A549 (cell line): ENCODE measurements around the gene CLP1. TPM values are rescaled to one million over a fixed set of nuclear protein-coding genes. Genes with fewer than 3 reads are reported as not detected.

Experiments used
- ATAC-seq, 2 experiments: fragments of 200-7000 bp in 1 of 2; fragments of >200 bp in 1 of 2; cut with Nextera tagmentation in 1 of 2; cut with Tn5 transposase in 1 of 2; 3 replicates each; pipeline versions ENCODE4 v1.8.0 to v1.9.1; 2018 to 2020; ENCODE audit warnings: mild to moderate bottlenecking in 1 of 2, moderate library complexity in 1 of 2
- CTCF ChIA-PET: fragments of 300-600 bp; sonication (Branson Sonifier 250); formaldehyde crosslinking; extraction: SDS; loops from one replicate; lab custom pipeline; 2021; ENCODE audit warnings: antibody characterized with exemption, inconsistent platforms; lab: Yijun Ruan, JAX
- POLR2A ChIA-PET: fragments of 350-600 bp; formaldehyde crosslinking; extraction: SDS; loops from one replicate; lab custom pipeline; 2021; ENCODE audit warnings: antibody characterized with exemption, inconsistent platforms; lab: Yijun Ruan, JAX
- DNase-seq, 2 experiments: peaks; one replicate each; pipeline versions ENCODE4 v3.0.0 to v3.0.0-alpha.2; 2011 to 2016; ENCODE audit warnings: low read depth in 1 of 2, low spot score in 1 of 2
- FAIRE-seq: peaks from 2 replicates; lab custom pipeline; 2011; peaks lifted over from hg19 to GRCh38; lab: Jason Lieb, UNC
- H3K27ac ChIP-seq, 2 experiments: fragments of >200 bp; sonication (Bioruptor Twin); formaldehyde crosslinking; 3 replicates each; pipeline ENCODE4 v1.5.1; 2016 to 2017
- H3K4me1 ChIP-seq: fragments of >200 bp; sonication (Bioruptor Twin); formaldehyde crosslinking; 3 replicates; pipeline ENCODE4 v1.6.1; 2016
- H3K4me2 ChIP-seq: fragments of >200 bp; sonication (Bioruptor Twin); formaldehyde crosslinking; 3 replicates; pipeline ENCODE4 v1.6.1; 2016
- H3K4me3 ChIP-seq: fragments of >200 bp; sonication (Bioruptor Twin); formaldehyde crosslinking; 3 replicates; pipeline ENCODE4 v1.5.1; 2016
- H3K9me3 ChIP-seq: fragments of >200 bp; sonication (Bioruptor Twin); formaldehyde crosslinking; 3 replicates; pipeline ENCODE4 v1.6.1; 2016
- CBX2 ChIP-seq: fragments of 200-600 bp; sonication (generic); IDR thresholded peaks from 2 replicates; pipeline ENCODE4 v1.6.1; 2016; ENCODE audit warnings: low read depth, mild to moderate bottlenecking, borderline replicate concordance
- CBX8 ChIP-seq: fragments of 200-600 bp; sonication (generic); IDR thresholded peaks from 2 replicates; pipeline ENCODE4 v1.6.1; 2016
- CEBPB ChIP-seq, 2 experiments: fragments of >200 bp in 1 of 2; sonication (Bioruptor Twin) in 1 of 2; formaldehyde crosslinking in 1 of 2; IDR thresholded peaks; 2 replicates each; pipeline ENCODE4 v1.6.1; 2012 to 2016
- CHD2 ChIP-seq: fragments of 150-350 bp; IDR thresholded peaks from 2 replicates; pipeline ENCODE4 v1.6.1; 2014; ENCODE audit warnings: low read length; ENCODE audit not compliant: partially characterized antibody
- EHF ChIP-seq: fragments of 250-450 bp; sonication (Bioruptor Pico); IDR thresholded peaks from 2 replicates; pipeline ENCODE4 v1.5.0; 2020; ENCODE audit warnings: mild to moderate bottlenecking
- EHMT2 ChIP-seq: fragments of 200-600 bp; sonication (generic); IDR thresholded peaks from 2 replicates; pipeline ENCODE4 v1.6.1; 2016; ENCODE audit warnings: antibody characterized with exemption, low read depth, mild to moderate bottlenecking, moderate library complexity
- ESRRA ChIP-seq: fragments of 150-350 bp; IDR thresholded peaks from 2 replicates; pipeline ENCODE4 v1.6.1; 2014; ENCODE audit warnings: mild to moderate bottlenecking, low read length, borderline replicate concordance
- FOSL2 ChIP-seq, 2 experiments: fragments of 450-650 bp in 1 of 2; fragments of >200 bp in 1 of 2; sonication (Bioruptor Twin) in 1 of 2; formaldehyde crosslinking; IDR thresholded peaks; 2 replicates each; pipeline versions ENCODE4 v1.5.0 to v1.6.1; 2016 to 2020; ENCODE audit warnings: mild to moderate bottlenecking in 1 of 2, moderate library complexity in 1 of 2
- FOXS1 ChIP-seq: fragments of 250-450 bp; sonication (Bioruptor Pico); IDR thresholded peaks from 2 replicates; pipeline ENCODE4 v1.5.0; 2020; ENCODE audit warnings: mild to moderate bottlenecking, moderate library complexity
- GATA3 ChIP-seq: IDR thresholded peaks from 2 replicates; pipeline ENCODE4 v1.6.1; 2012; ENCODE audit warnings: borderline replicate concordance
- HDAC2 ChIP-seq: fragments of 200-600 bp; sonication (generic); IDR thresholded peaks from 2 replicates; pipeline ENCODE4 v1.6.1; 2016
- MYC ChIP-seq: IDR thresholded peaks from 2 replicates; pipeline ENCODE4 v1.6.1; 2012; ENCODE audit warnings: mild to moderate bottlenecking, inconsistent platforms, low read length, improper control_type of control experiment, borderline replicate concordance
- POLR2A ChIP-seq: IDR thresholded peaks from 2 replicates; pipeline ENCODE4 v1.6.1; 2012; ENCODE audit warnings: mild to moderate bottlenecking, low read length
- POLR2AphosphoS2 ChIP-seq: conservative IDR thresholded peaks from 2 replicates; pipeline ENCODE4 v1.6.1; 2012; ENCODE audit warnings: low read length, improper control_type of control experiment, inconsistent platforms
- RAD21 ChIP-seq, 2 experiments: fragments of >200 bp in 1 of 2; sonication (Bioruptor Twin) in 1 of 2; formaldehyde crosslinking in 1 of 2; IDR thresholded peaks in 1 of 2; conservative IDR thresholded peaks in 1 of 2; 2 replicates in 1 of 2; 3 replicates in 1 of 2; pipeline ENCODE4 v1.6.1; 2012 to 2018; ENCODE audit warnings: inconsistent platforms in 1 of 2
- RFX5 ChIP-seq: fragments of 450-650 bp; IDR thresholded peaks from 2 replicates; pipeline ENCODE4 v1.7.1; 2014; ENCODE audit warnings: antibody characterized with exemption, mild to moderate bottlenecking, moderate library complexity
- RNF2 ChIP-seq: fragments of 200-600 bp; sonication (generic); IDR thresholded peaks from 2 replicates; pipeline ENCODE4 v1.6.1; 2016; ENCODE audit warnings: low read depth, mild to moderate bottlenecking, antibody characterized with exemption, moderate library complexity, borderline replicate concordance
- SMC3 ChIP-seq: fragments of >200 bp; sonication (Bioruptor Twin); formaldehyde crosslinking; IDR thresholded peaks from 3 replicates; pipeline ENCODE4 v1.6.1; 2018; ENCODE audit warnings: inconsistent platforms
- ZSCAN20 ChIP-seq: fragments of 250-450 bp; sonication (Bioruptor Pico); IDR thresholded peaks from 2 replicates; pipeline ENCODE4 v1.8.0; 2022; ENCODE audit warnings: mild to moderate bottlenecking, moderate library complexity
- WGBS: methylation state at CpG from one replicate; pipeline ENCODE4 v1.1.6; 2017; ENCODE audit errors: missing lambda C conversion rate; 5-methylcytosine and 5-hydroxymethylcytosine counted together
- polyA plus RNA-seq, 4 experiments: library from polyadenylated mRNA; depleted of rRNA in 3 of 4; stranded (reverse); fragments of >200 nt; fragmentation: RNase III in 1 of 4; extraction: RNeasy Plus Mini Kit Qiagen cat#74134 plus additional on column Dnase treatment in 1 of 4; gene quantifications; 2 replicates in 3 of 4; 3 replicates in 1 of 4; pipeline ENCODE4 v1.2.3, GENCODE V29; 2011 to 2017
- TF ChIP-seq, protein P1 (sequence below): fragments of 250-450 bp; sonication (Bioruptor Pico); IDR thresholded peaks from 2 replicates; pipeline ENCODE4 v1.5.0; 2021; ENCODE audit warnings: mild to moderate bottlenecking, moderate library complexity, borderline replicate concordance
- TF ChIP-seq, protein P2 (sequence below): IDR thresholded peaks from 2 replicates; pipeline ENCODE4 v1.6.1; 2012
- TF ChIP-seq, protein P3 (sequence below): fragments of >200 bp; sonication (Bioruptor Twin); formaldehyde crosslinking; IDR thresholded peaks from 2 replicates; pipeline ENCODE4 v1.6.1; 2016

The CLP1 gene
- polyA plus RNA-seq, 2 of the 4 experiments (the other 2 are of a cell fraction), result 22.8 to 31.8 TPM

DNA sequence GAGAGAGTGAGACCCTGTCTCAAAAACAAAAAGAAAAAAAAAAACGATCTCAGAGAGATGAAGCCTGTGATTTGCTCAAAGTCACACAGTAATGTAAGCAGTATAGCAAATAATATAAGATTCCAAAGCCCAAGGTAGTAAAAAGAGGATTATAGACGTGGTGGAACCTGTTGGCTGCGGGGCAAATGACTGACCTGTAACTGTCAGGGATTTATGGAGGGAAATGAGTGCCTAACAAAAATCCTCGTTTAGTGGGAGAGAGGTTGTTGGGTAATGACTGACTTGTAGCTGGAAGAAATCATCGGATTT lies 723 bp upstream of the CLP1 start:
- FAIRE-seq (no peak), DNase-seq (no peak), ATAC-seq (peak in 1 of 2 experiments; percentile 7; a peak in 1 of 6 replicates)
- Histone ChIP-seq H3K9me3 (no peaks in the 10 kb centered on the region), H3K4me2 (peak overlapping the region; percentile 86), H3K4me1 (peaks cover 11% of the 10 kb centered on the region; the same call in 1 of the 3 replicates), H3K4me3 (peak overlapping the region; percentile 63), H3K27ac (peak overlapping the region; percentile 63 to 81)
- WGBS, result 18% methylated on average over 5 of the region's 5 CpGs
- no peak for TF ChIP-seq ESRRA
- TF ChIP-seq CEBPB (IDR thresholded peaks at IDR 0.05), result no peak
- TF ChIP-seq FOSL2 (IDR thresholded peaks at IDR 0.05), result no peak
- no peak for TF ChIP-seq FOSL2 (CRISPR knock-in tag; IDR thresholded peaks at IDR 0.05)
- TF ChIP-seq, protein P1, sequence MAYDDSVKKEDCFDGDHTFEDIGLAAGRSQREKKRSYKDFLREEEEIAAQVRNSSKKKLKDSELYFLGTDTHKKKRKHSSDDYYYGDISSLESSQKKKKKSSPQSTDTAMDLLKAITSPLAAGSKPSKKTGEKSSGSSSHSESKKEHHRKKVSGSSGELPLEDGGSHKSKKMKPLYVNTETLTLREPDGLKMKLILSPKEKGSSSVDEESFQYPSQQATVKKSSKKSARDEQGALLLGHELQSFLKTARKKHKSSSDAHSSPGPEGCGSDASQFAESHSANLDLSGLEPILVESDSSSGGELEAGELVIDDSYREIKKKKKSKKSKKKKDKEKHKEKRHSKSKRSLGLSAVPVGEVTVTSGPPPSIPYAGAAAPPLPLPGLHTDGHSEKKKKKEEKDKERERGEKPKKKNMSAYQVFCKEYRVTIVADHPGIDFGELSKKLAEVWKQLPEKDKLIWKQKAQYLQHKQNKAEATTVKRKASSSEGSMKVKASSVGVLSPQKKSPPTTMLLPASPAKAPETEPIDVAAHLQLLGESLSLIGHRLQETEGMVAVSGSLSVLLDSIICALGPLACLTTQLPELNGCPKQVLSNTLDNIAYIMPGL, result no peak
- no peak for TF ChIP-seq MYC
- TF ChIP-seq CBX2, result no peak
- TF ChIP-seq, protein P2, sequence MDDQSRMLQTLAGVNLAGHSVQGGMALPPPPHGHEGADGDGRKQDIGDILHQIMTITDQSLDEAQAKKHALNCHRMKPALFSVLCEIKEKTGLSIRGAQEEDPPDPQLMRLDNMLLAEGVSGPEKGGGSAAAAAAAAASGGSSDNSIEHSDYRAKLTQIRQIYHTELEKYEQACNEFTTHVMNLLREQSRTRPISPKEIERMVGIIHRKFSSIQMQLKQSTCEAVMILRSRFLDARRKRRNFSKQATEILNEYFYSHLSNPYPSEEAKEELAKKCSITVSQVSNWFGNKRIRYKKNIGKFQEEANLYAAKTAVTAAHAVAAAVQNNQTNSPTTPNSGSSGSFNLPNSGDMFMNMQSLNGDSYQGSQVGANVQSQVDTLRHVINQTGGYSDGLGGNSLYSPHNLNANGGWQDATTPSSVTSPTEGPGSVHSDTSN, result no peak
- TF ChIP-seq CBX8, result no peak
- no peak for TF ChIP-seq CHD2
- TF ChIP-seq EHF, result no peak
- TF ChIP-seq EHMT2, result no peak
- TF ChIP-seq FOXS1, result no peak
- TF ChIP-seq RFX5, result no peak
- no peak for TF ChIP-seq SMC3
- CTCF ChIA-PET, result interaction anchor here (1.0 to 2.1 kb wide), 3 partner anchors 12 to 311 kb away, joined by 4 to 10 read pairs (median 6); no protein-coding TSS in a partner anchor
- POLR2A ChIA-PET, result no interaction called here

DNA sequence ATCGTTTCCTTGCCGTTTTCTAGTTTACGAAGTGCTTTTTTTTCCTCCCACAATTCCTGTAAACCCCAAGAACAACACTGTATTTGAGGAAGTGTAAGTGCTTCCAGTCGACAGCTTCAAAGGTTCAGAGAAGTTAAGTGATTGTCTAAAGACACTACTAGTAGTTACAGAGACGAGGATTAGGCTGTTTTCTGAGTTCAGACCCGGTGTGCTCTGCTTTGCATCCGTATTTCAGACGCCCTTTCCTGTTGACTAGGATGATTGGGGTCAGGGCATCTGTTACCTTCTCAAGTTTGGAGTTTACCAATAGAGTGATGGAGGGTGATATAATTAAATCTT lies 430 bp downstream of the CLP1 start:
- Histone ChIP-seq H3K4me3 (peak overlapping the region; percentile 63), H3K4me1 (peaks cover 11% of the 10 kb centered on the region; the same call in 1 of the 3 replicates), H3K27ac (peak overlapping the region; percentile 73 to 84), H3K9me3 (no peaks in the 10 kb centered on the region), H3K4me2 (peak overlapping the region; percentile 86)
- POLR2A ChIA-PET, result no interaction called here
- no peak for TF ChIP-seq HDAC2
- no peak for TF ChIP-seq CBX2
- no peak for TF ChIP-seq CHD2
- ATAC-seq (0 out of 6 replicates have a peak, but pooled peaks of 1 of the 2 experiments have one; percentile 14), FAIRE-seq (no peak), DNase-seq (no peak)
- CTCF ChIA-PET, result interaction anchor here (0.8 to 2.0 kb wide), 2 partner anchors 9 to 90 kb away, joined by 3 to 8 read pairs; partner anchors contain the start of gene UBE2L6
- WGBS, result 2% methylated on average over 8 of the region's 8 CpGs

DNA sequence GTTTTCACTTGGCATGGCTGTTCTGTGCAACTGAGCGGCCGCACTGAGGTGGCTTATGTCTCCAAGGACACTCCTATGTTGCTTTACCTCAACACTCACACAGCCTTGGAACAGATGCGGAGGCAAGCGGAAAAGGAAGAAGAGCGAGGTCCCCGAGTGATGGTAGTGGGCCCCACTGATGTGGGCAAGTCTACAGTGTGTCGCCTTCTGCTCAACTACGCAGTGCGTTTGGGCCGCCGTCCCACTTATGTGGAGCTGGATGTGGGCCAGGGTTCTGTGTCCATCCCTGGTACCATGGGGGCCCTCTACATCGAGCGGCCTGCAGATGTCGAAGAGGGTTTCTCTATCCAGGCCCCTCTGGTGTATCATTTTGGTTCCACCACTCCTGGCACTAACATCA lies 2.1 kb downstream of the CLP1 start:
- WGBS, result 97% methylated on average over 14 of the region's 14 CpGs
- POLR2A ChIA-PET, result no interaction called here
- H3K4me1 ChIP-seq, result peaks cover 11% of the 10 kb centered on the region; the same call in 1 of the 3 replicates
- no peak overlapping the region for H3K4me3 ChIP-seq
- CTCF ChIA-PET, result interaction anchor here (0.6 to 2.0 kb wide), 3 partner anchors 16 to 135 kb away, joined by 5 to 8 read pairs (median 5); partner anchors contain the start of gene UBE2L6
- DNase-seq (no peak), ATAC-seq (no peak), FAIRE-seq (no peak)
- TF ChIP-seq POLR2A (no peak), RAD21 (conservative IDR thresholded peaks at IDR 0.05 in 1 of 2, IDR thresholded peaks at IDR 0.05 in 1 of 2) (no peak), POLR2AphosphoS2 (no peak), SMC3 (no peak), ZSCAN20 (CRISPR knock-in tag) (no peak), GATA3 (no peak), RNF2 (no peak)
- TF ChIP-seq, protein P3, sequence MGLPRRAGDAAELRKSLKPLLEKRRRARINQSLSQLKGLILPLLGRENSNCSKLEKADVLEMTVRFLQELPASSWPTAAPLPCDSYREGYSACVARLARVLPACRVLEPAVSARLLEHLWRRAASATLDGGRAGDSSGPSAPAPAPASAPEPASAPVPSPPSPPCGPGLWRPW, result no peak
- TF ChIP-seq, protein P1, result no peak
- no peak overlapping the region for H3K4me2 ChIP-seq
- no peaks in the 10 kb centered on the region for H3K9me3 ChIP-seq
- H3K27ac ChIP-seq, result no peak overlapping the region
